Measurements from ENCODE around the gene ACVR1. TPM values are rescaled to one million over a fixed set of nuclear protein-coding genes. Genes with fewer than 3 reads are reported as not detected.
A peak's percentile ranks its signal among the peaks of the same experiment; 100 is the strongest.

The ACVR1 gene
- total and polyA plus RNA-seq, 9 of the 15 experiments (the other 6 are each of a cell fraction or from before 2014, with no cell fraction given), result 3.8 to 14.3 (median 6.9) TPM

DNA sequence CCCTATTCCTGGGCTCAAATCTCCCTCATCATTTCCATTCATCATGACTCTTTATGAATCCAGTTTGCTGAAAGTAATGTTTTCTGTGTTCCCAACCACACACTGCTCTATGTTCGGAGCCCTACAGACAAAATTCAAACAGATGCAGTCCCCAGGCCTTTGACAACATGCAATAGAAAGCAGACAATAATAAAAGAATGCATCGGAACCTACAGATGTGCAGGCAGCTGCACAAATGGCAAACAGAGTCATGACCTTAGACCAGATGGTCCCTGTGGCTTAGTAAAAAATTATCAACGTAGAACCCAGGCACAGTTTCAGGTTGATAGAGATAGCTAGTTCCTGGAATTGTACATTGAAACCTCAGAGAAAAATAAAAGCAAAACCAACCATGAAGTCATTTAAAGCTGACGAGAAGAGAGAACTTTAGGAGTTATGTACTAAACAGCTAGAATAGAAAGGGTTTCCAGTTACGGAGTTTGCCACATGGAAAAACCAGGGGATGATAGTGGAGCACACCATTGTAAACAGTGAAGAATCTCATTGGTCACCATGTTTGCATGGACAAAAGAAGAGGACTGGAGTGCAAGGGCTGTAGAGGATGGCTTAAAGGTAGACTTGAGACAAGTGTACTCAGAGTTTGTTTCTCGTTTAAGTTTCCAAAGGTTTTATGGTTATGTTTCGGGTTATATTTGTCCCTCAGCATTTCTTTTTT lies 23.2 kb upstream of the ACVR1 start:
- Histone ChIP-seq H3K4me3 (no peak overlapping the region), H3K4me1 (replicated peaks in 1 of 2; ENCODE audit: control insufficient read depth in 2 of 2, insufficient read depth in 2 of 2, low read length in 2 of 2) (peaks cover 23 to 40% of the 10 kb centered on the region in 2 experiments), H3K9me1 (ENCODE audit: control insufficient read depth, insufficient read depth, low read length) (no peaks in the 10 kb centered on the region), H3K9ac (ENCODE audit: insufficient read depth in 1 of 2, low read depth in 2 of 2, low read length in 2 of 2) (peak overlapping the region in 1 of 2 experiments; percentile 56; a peak in 2 of 4 replicates), H3K27ac (ENCODE audit: extremely low read depth, low read depth, low read length) (peak overlapping the region; percentile 60), H3K27me3 (ENCODE audit: control insufficient read depth in 2 of 2, insufficient read depth in 2 of 2, low read length in 2 of 2) (no peaks in the 10 kb centered on the region), H3K4me2 (ENCODE audit: insufficient read depth, low read length) (peak overlapping the region; percentile 77), H3K79me2 (ENCODE audit: control insufficient read depth, insufficient read depth, low read length) (no peaks in the 10 kb centered on the region), H3K36me3 (ENCODE audit: control insufficient read depth, insufficient read depth, low read length) (no peaks in the 10 kb centered on the region), H4K20me1 (replicated peaks; ENCODE audit: control insufficient read depth, insufficient read depth, low read length) (no peaks in the 10 kb centered on the region), H3K9me3 (replicated peaks; ENCODE audit: control insufficient read depth, insufficient read depth, low read depth, low read length) (no peaks in the 10 kb centered on the region), H2AFZ (ENCODE audit: low read depth, low read length) (peak overlapping the region; percentile 82)
- DNase-seq (ENCODE audit: extremely low read depth in 1 of 4, low spot score in 3 of 4), result peak; percentile 65 to 88 (median 73)
- FAIRE-seq, result peak; percentile 85
- CTCF ChIA-PET (ENCODE audit: low intra/inter-chr PET ratio), result no interaction called here
- POLR2A ChIA-PET, result interaction anchor here (0.6 to 2.5 kb wide), 8 partner anchors 9 to 614 kb away, joined by 3 to 11 read pairs (median 4); partner anchors contain the start of gene ACVR1
- ATAC-seq, result peak; percentile 70
- WGBS (ENCODE audit: insufficient coverage, low coverage, missing lambda C conversion rate), result 13% methylated on average over 7 of the region's 7 CpGs
- no TSS peak for BruUV-seq (replicated peaks)
- in situ Hi-C loops (cut with MboI) (no loop called here), intact Hi-C loops (cut with micrococcal nuclease) (loop anchor here (1.0 to 2.0 kb wide), 3 partner anchors 22 to 113 kb away; partner anchors contain the start of gene ACVR1)
- TF ChIP-seq, protein P1, sequence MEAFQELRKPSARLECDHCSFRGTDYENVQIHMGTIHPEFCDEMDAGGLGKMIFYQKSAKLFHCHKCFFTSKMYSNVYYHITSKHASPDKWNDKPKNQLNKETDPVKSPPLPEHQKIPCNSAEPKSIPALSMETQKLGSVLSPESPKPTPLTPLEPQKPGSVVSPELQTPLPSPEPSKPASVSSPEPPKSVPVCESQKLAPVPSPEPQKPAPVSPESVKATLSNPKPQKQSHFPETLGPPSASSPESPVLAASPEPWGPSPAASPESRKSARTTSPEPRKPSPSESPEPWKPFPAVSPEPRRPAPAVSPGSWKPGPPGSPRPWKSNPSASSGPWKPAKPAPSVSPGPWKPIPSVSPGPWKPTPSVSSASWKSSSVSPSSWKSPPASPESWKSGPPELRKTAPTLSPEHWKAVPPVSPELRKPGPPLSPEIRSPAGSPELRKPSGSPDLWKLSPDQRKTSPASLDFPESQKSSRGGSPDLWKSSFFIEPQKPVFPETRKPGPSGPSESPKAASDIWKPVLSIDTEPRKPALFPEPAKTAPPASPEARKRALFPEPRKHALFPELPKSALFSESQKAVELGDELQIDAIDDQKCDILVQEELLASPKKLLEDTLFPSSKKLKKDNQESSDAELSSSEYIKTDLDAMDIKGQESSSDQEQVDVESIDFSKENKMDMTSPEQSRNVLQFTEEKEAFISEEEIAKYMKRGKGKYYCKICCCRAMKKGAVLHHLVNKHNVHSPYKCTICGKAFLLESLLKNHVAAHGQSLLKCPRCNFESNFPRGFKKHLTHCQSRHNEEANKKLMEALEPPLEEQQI (IDR thresholded peaks at IDR 0.05), result peak; percentile 73; the same call in 1 of the 2 replicates
- TF ChIP-seq MCM5 (IDR thresholded peaks at IDR 0.05; ENCODE audit: low read depth) (no peak), RCOR1 (IDR thresholded peaks at IDR 0.05; ENCODE audit: borderline replicate concordance in 1 of 2, low read depth in 2 of 2, low read length in 2 of 2) (peak; percentile 25 to 93; a peak in 3 of 4 replicates), IRF2 (CRISPR knock-in tag; IDR thresholded peaks at IDR 0.05) (no peak), ZNF507 (tag; conservative IDR thresholded peaks at IDR 0.05) (no peak), SMAD2 (IDR thresholded peaks at IDR 0.05; ENCODE audit: low read depth, low read length) (no peak), SRSF3 (IDR thresholded peaks at IDR 0.05; ENCODE audit: insufficient read depth, low read length) (no peak), SIN3A (IDR thresholded peaks at IDR 0.05; ENCODE audit: borderline replicate concordance in 2 of 2, control insufficient read depth in 1 of 2, low read depth in 2 of 2, low read length in 2 of 2) (no peak), TRIM24 (IDR thresholded peaks at IDR 0.05) (peak; percentile 93 to 96), CBX2 (IDR thresholded peaks at IDR 0.05; ENCODE audit: insufficient read depth, low read length, poor library complexity, severe bottlenecking) (no peak), ZC3H4 (CRISPR knock-in tag; IDR thresholded peaks at IDR 0.05; ENCODE audit: borderline replicate concordance) (no peak)
- TF ChIP-seq, protein P2, sequence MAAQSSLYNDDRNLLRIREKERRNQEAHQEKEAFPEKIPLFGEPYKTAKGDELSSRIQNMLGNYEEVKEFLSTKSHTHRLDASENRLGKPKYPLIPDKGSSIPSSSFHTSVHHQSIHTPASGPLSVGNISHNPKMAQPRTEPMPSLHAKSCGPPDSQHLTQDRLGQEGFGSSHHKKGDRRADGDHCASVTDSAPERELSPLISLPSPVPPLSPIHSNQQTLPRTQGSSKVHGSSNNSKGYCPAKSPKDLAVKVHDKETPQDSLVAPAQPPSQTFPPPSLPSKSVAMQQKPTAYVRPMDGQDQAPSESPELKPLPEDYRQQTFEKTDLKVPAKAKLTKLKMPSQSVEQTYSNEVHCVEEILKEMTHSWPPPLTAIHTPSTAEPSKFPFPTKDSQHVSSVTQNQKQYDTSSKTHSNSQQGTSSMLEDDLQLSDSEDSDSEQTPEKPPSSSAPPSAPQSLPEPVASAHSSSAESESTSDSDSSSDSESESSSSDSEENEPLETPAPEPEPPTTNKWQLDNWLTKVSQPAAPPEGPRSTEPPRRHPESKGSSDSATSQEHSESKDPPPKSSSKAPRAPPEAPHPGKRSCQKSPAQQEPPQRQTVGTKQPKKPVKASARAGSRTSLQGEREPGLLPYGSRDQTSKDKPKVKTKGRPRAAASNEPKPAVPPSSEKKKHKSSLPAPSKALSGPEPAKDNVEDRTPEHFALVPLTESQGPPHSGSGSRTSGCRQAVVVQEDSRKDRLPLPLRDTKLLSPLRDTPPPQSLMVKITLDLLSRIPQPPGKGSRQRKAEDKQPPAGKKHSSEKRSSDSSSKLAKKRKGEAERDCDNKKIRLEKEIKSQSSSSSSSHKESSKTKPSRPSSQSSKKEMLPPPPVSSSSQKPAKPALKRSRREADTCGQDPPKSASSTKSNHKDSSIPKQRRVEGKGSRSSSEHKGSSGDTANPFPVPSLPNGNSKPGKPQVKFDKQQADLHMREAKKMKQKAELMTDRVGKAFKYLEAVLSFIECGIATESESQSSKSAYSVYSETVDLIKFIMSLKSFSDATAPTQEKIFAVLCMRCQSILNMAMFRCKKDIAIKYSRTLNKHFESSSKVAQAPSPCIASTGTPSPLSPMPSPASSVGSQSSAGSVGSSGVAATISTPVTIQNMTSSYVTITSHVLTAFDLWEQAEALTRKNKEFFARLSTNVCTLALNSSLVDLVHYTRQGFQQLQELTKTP (IDR thresholded peaks at IDR 0.05; ENCODE audit: low read depth in 1 of 2, partially characterized antibody in 2 of 2), result peak in 1 of 2 experiments; percentile 53
- TF ChIP-seq, protein P3, sequence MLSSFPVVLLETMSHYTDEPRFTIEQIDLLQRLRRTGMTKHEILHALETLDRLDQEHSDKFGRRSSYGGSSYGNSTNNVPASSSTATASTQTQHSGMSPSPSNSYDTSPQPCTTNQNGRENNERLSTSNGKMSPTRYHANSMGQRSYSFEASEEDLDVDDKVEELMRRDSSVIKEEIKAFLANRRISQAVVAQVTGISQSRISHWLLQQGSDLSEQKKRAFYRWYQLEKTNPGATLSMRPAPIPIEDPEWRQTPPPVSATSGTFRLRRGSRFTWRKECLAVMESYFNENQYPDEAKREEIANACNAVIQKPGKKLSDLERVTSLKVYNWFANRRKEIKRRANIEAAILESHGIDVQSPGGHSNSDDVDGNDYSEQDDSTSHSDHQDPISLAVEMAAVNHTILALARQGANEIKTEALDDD (IDR thresholded peaks at IDR 0.05), result peak; percentile 68

Measured in K562 (cell line).